Astrocyte of the spinal cord (primary cell): ENCODE data around the gene SETBP1.

Experiments used
- DNase-seq: peaks from one replicate; pipeline ENCODE4 v3.0.0; 2011; ENCODE audit warnings: low read depth, low spot score
- H3K4me3 ChIP-seq: 2 replicates; pipeline ENCODE4 v1.5.1; 2011; ENCODE audit warnings: low read depth, mild to moderate bottlenecking, low read length, moderate library complexity
- in situ Hi-C: cut with HindIII; loops from 2 replicates; pipeline ENCODE4 v1.10.0; 2017; ENCODE audit warnings: low sequenced_read_pairs
- TF ChIP-seq, protein P1 (sequence below): IDR thresholded peaks from 2 replicates; pipeline ENCODE4 v1.5.1; 2012; ENCODE audit warnings: low read depth, mild to moderate bottlenecking, low read length, inconsistent platforms

Gene SETBP1

DNA sequence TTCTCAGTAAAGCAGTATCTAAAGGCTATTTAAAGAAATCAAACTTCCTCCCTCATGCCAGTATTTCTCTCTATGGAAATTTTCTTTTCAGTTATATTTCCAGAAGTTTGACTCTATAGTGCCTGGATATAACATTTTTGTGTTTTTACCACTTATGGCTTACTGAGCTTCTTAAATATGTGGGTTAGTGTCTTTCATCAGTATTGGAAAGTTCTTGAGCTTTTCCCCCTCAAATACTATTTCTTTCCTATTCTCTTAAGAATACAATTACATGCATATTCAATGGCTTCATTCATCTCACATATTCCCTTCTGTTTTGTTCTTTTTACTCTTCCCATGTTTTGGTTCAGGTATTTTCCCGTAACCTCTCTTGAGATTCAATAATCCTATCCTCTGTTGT lies 432.0 kb downstream of the SETBP1 start:
- H3K4me3 ChIP-seq: no peak overlapping the region
- no peak for DNase-seq
- in situ Hi-C loops: no loop called here
- TF ChIP-seq, protein P1, sequence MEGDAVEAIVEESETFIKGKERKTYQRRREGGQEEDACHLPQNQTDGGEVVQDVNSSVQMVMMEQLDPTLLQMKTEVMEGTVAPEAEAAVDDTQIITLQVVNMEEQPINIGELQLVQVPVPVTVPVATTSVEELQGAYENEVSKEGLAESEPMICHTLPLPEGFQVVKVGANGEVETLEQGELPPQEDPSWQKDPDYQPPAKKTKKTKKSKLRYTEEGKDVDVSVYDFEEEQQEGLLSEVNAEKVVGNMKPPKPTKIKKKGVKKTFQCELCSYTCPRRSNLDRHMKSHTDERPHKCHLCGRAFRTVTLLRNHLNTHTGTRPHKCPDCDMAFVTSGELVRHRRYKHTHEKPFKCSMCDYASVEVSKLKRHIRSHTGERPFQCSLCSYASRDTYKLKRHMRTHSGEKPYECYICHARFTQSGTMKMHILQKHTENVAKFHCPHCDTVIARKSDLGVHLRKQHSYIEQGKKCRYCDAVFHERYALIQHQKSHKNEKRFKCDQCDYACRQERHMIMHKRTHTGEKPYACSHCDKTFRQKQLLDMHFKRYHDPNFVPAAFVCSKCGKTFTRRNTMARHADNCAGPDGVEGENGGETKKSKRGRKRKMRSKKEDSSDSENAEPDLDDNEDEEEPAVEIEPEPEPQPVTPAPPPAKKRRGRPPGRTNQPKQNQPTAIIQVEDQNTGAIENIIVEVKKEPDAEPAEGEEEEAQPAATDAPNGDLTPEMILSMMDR: no peak

DNA sequence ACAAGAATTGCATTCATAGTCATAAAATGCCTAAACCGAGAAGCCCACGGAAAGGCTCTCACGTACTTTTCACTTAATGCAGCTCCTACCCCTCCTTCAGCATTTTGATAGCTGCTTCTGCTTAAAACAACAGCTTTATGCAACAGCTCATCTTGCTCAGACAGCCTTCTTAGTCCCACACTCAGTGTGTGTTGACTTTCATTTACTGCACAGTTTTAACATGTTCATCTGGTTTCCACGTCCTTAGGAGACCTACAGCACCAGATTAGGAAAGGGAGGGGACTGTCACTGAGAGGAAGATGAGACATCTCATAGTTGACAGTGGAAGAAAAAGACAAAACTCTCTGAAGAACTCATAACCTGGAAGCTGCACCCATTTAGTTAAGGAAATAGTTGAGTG lies 435.4 kb downstream of the SETBP1 start:
- in situ Hi-C loops: no loop called here
- DNase-seq: no peak
- TF ChIP-seq, protein P1: no peak
- H3K4me3 ChIP-seq: no peak overlapping the region
